ENCODE results near the gene C1QTNF3. TPM values are rescaled to one million over a fixed set of nuclear protein-coding genes. Genes with fewer than 3 reads are reported as not detected.

Gene C1QTNF3
- total and polyA plus RNA-seq, 2 donors (not counting 3 experiments of a cell fraction or from before 2014, with no cell fraction given): 1.6 TPM

DNA sequence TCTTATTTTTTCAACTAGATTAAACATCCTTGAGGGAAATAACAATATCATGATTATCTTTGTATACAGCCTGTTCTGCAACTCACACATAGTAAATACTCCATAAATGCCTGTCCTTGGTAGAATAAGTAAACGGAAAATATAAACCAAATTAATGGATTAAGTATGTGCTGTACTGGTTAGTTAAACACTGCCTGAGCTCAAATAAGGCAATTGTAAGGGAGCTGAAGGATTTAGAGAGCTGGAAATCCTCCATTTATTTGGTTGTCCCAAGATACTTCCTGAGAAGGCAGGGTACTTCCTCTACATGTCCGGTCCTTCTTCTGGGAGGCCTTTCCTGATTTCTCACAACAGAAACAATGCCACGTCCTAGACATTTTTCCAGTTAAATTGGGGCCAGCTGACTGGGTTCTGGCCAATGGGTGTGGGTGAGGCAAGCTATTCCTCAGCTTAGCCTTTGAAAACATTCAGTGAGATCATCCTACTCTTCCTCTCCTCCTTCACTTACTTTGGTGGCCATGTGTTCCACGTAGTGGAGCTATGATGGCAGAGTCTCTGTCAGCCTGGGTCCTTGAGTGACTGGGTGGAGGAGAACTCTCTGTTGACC is 8.5 kb upstream of the C1QTNF3 start:
- Histone ChIP-seq H3K9me1 (replicated peaks; ENCODE audit: control insufficient read depth, extremely low read depth, insufficient read depth, low read length) (no peaks in the 10 kb centered on the region), H4K20me1 (replicated peaks; ENCODE audit: control insufficient read depth, extremely low read depth, insufficient read depth, low read length) (no peaks in the 10 kb centered on the region), H3K9ac (replicated peaks; ENCODE audit: extremely low read depth, insufficient read depth, low read length) (no peak overlapping the region), H3K27ac (ENCODE audit: insufficient read depth, low read depth, low read length) (no peak overlapping the region), H3K36me3 (ENCODE audit: control insufficient read depth in 2 of 2, extremely low read depth in 1 of 2, insufficient read depth in 2 of 2, low read length in 2 of 2) (no peaks in the 10 kb centered on the region), H2AFZ (ENCODE audit: low read depth, low read length) (peak overlapping the region; percentile 49), H3K4me1 (ENCODE audit: control insufficient read depth, extremely low read depth, insufficient read depth, low read length) (peaks cover 8% of the 10 kb centered on the region), H3K9me3 (replicated peaks; ENCODE audit: control insufficient read depth, insufficient read depth, low read length) (no peaks in the 10 kb centered on the region), H3K4me3 (replicated peaks in 1 of 3; ENCODE audit: insufficient read depth in 1 of 3, low read depth in 1 of 3, low read length in 3 of 3) (no peak overlapping the region), H3K79me2 (ENCODE audit: control insufficient read depth, insufficient read depth, low read length) (no peaks in the 10 kb centered on the region), H3K4me2 (ENCODE audit: insufficient read depth, low read length) (no peak overlapping the region), H3K27me3 (ENCODE audit: control insufficient read depth in 2 of 2, insufficient read depth in 2 of 2, low read length in 2 of 2) (no peaks in the 10 kb centered on the region)
- intact Hi-C loops (cut with micrococcal nuclease) (no loop called here), dilution Hi-C loops (cut with MboI; ENCODE audit: extremely low pct_ligation_motif_present, low sequenced_read_pairs) (no loop called here)
- ChIA-PET CTCF (no interaction called here), POLR2A (no interaction called here)
- FAIRE-seq (no peak), DNase-seq (ENCODE audit: low read depth, low spot score) (no peak)
- no peak for TF ChIP-seq GATA2 (IDR thresholded peaks at IDR 0.05; ENCODE audit: insufficient read depth, insufficient read length, low read depth, low read length)
- no peak for TF ChIP-seq POLR2A (IDR thresholded peaks at IDR 0.05; ENCODE audit: low read depth, low read length)
- no TSS peak for BruUV-seq (replicated peaks)

DNA sequence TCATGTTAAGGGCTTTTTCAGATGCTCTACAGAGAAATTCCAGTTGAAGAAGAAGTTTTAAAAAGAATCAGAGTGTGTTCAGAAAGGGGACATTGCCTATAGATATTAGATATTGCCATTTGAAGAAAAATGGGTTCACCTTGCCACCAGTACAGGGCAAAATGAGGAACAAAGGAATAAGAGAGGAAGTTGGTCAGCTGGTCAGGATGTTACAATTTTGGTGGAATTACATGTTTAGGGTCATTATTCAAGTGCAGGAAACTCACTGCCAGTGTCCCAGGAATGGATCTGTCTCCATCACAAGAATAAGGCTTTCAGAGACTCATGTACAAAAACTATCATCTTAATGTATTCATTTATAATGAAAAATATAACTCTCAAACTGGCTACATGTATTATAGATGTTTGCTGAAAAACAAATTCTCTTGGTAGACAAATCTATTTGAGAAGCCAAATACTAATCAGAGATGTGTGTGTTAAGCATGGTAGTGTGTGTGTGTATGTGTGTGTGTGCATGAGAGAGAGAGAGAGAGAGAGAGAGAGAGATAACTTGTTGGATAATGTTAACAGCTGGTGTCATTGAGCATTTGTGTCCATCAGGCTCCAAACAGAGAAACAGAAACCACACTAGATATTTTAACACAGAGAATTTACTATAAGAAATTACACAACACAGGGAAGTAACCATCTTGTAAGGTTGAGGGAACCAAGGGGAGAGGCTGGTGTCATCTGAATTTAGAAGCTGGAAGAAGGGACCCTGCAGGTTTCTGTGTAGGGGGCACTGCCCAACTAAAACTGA is 5.0 kb upstream of the C1QTNF3 start:
- H3K36me3 ChIP-seq (ENCODE audit: control insufficient read depth in 2 of 2, extremely low read depth in 1 of 2, insufficient read depth in 2 of 2, low read length in 2 of 2): no peaks in the 10 kb centered on the region
- H3K4me2 ChIP-seq (ENCODE audit: insufficient read depth, low read length): no peak overlapping the region
- no peak overlapping the region for H2AFZ ChIP-seq (ENCODE audit: low read depth, low read length)
- FAIRE-seq (no peak), DNase-seq (ENCODE audit: low read depth, low spot score) (no peak)
- peaks cover 13% of the 10 kb centered on the region for H3K4me1 ChIP-seq (ENCODE audit: control insufficient read depth, extremely low read depth, insufficient read depth, low read length)
- CTCF ChIA-PET: no interaction called here
- intact Hi-C loops (cut with micrococcal nuclease) (no loop called here), dilution Hi-C loops (cut with MboI; ENCODE audit: extremely low pct_ligation_motif_present, low sequenced_read_pairs) (no loop called here)
- BruUV-seq (replicated peaks): no TSS peak
- H3K27me3 ChIP-seq (ENCODE audit: control insufficient read depth in 2 of 2, insufficient read depth in 2 of 2, low read length in 2 of 2): no peaks in the 10 kb centered on the region
- H4K20me1 ChIP-seq (replicated peaks; ENCODE audit: control insufficient read depth, extremely low read depth, insufficient read depth, low read length): no peaks in the 10 kb centered on the region
- TF ChIP-seq POLR2A (IDR thresholded peaks at IDR 0.05; ENCODE audit: low read depth, low read length) (no peak), GATA2 (IDR thresholded peaks at IDR 0.05; ENCODE audit: insufficient read depth, insufficient read length, low read depth, low read length) (no peak), FOS (IDR thresholded peaks at IDR 0.05; ENCODE audit: borderline replicate concordance, insufficient read depth, low read length) (no peak), MYC (IDR thresholded peaks at IDR 0.05; ENCODE audit: low read depth, low read length) (no peak), POLR2AphosphoS5 (IDR thresholded peaks at IDR 0.05; ENCODE audit: insufficient read depth, low read depth, low read length) (no peak), EZH2 (IDR thresholded peaks at IDR 0.05; ENCODE audit: borderline replicate concordance, low read depth, low read length, severe bottlenecking) (no peak), JUN (IDR thresholded peaks at IDR 0.05; ENCODE audit: borderline replicate concordance, insufficient read depth, insufficient read length, low read depth) (no peak)
- TF ChIP-seq, protein P1, sequence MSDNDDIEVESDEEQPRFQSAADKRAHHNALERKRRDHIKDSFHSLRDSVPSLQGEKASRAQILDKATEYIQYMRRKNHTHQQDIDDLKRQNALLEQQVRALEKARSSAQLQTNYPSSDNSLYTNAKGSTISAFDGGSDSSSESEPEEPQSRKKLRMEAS (IDR thresholded peaks at IDR 0.05; ENCODE audit: insufficient read depth, insufficient read length): no peak
- TF ChIP-seq, protein P2, sequence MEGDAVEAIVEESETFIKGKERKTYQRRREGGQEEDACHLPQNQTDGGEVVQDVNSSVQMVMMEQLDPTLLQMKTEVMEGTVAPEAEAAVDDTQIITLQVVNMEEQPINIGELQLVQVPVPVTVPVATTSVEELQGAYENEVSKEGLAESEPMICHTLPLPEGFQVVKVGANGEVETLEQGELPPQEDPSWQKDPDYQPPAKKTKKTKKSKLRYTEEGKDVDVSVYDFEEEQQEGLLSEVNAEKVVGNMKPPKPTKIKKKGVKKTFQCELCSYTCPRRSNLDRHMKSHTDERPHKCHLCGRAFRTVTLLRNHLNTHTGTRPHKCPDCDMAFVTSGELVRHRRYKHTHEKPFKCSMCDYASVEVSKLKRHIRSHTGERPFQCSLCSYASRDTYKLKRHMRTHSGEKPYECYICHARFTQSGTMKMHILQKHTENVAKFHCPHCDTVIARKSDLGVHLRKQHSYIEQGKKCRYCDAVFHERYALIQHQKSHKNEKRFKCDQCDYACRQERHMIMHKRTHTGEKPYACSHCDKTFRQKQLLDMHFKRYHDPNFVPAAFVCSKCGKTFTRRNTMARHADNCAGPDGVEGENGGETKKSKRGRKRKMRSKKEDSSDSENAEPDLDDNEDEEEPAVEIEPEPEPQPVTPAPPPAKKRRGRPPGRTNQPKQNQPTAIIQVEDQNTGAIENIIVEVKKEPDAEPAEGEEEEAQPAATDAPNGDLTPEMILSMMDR (IDR thresholded peaks at IDR 0.05; ENCODE audit: extremely low read depth in 1 of 2, insufficient read depth in 1 of 2, low read depth in 1 of 2, low read length in 2 of 2): no peak
- H3K27ac ChIP-seq (ENCODE audit: insufficient read depth, low read depth, low read length): no peak overlapping the region
- POLR2A ChIA-PET: no interaction called here
- H3K4me3 ChIP-seq (replicated peaks in 1 of 3; ENCODE audit: insufficient read depth in 1 of 3, low read depth in 1 of 3, low read length in 3 of 3): no peak overlapping the region
- no peaks in the 10 kb centered on the region for H3K9me1 ChIP-seq (replicated peaks; ENCODE audit: control insufficient read depth, extremely low read depth, insufficient read depth, low read length)
- no peaks in the 10 kb centered on the region for H3K9me3 ChIP-seq (replicated peaks; ENCODE audit: control insufficient read depth, insufficient read depth, low read length)
- H3K79me2 ChIP-seq (ENCODE audit: control insufficient read depth, insufficient read depth, low read length): no peaks in the 10 kb centered on the region
- H3K9ac ChIP-seq (replicated peaks; ENCODE audit: extremely low read depth, insufficient read depth, low read length): no peak overlapping the region
